ENCODE measurements around the gene USP48. TPM values are rescaled to one million over a fixed set of nuclear protein-coding genes. Genes with fewer than 3 reads are reported as not detected.

The USP48 gene
- total and polyA plus RNA-seq, 12 donors, result 35.9 to 156 (median 86.4) TPM

DNA sequence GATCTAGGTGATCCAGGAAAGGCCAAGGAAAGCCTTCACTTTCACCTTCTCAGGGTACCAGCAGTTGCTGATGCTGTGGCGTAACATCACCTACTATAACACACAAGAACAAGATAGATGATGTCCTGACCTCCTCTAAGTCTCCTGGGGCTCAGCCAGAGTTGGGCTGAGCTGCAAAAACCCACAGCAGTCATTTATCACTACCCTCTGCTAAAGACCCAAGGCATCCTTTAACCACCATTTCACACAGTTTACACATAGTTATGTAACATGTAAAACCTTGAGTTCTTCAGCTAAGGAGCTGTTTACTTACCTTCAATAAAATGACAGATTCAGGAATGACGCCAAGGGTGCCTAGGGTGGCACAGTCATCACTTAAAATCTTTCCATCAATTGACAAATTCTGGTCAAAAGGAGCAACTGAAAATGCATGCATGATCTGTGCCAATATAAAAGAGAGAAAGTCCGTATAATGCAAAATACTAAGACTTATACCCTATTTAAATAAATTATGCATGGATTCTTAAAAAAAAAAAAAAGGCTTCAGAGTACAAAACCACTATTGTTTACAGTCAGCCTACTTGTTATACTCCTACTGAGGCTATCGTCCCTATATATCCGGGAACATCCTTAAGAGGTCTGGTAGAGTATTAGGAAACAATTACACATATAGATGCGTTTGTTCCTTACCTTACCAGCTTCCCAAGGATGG is 93.1 kb downstream of the USP48 start:
- intact Hi-C loops (cut with DNase I), result no loop called here
- 81 to 88% (median 85%) methylated on average over 6 of the region's 6 CpGs for WGBS, 4 donors

DNA sequence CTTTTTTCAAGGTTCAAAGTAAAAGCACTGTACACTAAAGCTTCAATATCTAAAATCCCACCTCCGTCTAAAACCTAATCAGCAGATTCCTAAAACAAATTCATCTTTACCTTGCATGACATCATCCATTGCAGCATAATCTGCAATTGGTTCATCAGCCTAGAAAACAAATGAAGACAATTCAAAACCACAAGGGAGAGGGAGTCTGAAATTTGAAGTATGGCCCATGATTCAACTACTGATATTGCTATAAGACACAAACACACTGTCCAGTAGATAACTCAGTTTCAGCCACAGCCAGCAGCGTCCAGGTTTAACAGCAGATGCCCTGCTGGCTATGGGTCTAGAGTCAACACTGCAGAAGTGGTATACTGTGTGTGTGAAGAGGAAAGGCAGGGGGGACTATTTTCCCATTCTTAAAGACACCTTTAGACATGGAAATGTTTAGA is 95.8 kb downstream of the USP48 start:
- WGBS, 4 donors, result 91 to 98% (median 95%) methylated on average over 2 of the region's 2 CpGs
- Histone ChIP-seq H3K9me3 (replicated peaks in 1 of 3) (no peaks in the 10 kb centered on the region), H3K27me3 (no peaks in the 10 kb centered on the region), H3K4me3 (no peak overlapping the region), H3K4me1 (replicated peaks in 1 of 2) (no peaks in the 10 kb centered on the region), H3K36me3 (replicated peaks in 1 of 2) (peaks cover 0 to 60% of the 10 kb centered on the region in 2 donors), H3K27ac (no peak overlapping the region)
- intact Hi-C loops (cut with DNase I), result no loop called here
- no peak for DNase-seq
- no peak for TF ChIP-seq POLR2A (IDR thresholded peaks at IDR 0.05)
- TF ChIP-seq, protein P1, sequence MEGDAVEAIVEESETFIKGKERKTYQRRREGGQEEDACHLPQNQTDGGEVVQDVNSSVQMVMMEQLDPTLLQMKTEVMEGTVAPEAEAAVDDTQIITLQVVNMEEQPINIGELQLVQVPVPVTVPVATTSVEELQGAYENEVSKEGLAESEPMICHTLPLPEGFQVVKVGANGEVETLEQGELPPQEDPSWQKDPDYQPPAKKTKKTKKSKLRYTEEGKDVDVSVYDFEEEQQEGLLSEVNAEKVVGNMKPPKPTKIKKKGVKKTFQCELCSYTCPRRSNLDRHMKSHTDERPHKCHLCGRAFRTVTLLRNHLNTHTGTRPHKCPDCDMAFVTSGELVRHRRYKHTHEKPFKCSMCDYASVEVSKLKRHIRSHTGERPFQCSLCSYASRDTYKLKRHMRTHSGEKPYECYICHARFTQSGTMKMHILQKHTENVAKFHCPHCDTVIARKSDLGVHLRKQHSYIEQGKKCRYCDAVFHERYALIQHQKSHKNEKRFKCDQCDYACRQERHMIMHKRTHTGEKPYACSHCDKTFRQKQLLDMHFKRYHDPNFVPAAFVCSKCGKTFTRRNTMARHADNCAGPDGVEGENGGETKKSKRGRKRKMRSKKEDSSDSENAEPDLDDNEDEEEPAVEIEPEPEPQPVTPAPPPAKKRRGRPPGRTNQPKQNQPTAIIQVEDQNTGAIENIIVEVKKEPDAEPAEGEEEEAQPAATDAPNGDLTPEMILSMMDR (IDR thresholded peaks at IDR 0.05), result no peak

More for the DNA sequence above, 93.1 kb downstream of the USP48 start:
- Histone ChIP-seq H3K27me3 (no peaks in the 10 kb centered on the region), H3K9me3 (replicated peaks in 1 of 3) (no peaks in the 10 kb centered on the region), H3K36me3 (replicated peaks in 1 of 2) (peaks cover 0 to 79% of the 10 kb centered on the region in 2 donors), H3K4me1 (replicated peaks in 1 of 2) (no peaks in the 10 kb centered on the region), H3K4me3 (no peak overlapping the region), H3K27ac (no peak overlapping the region)
- TF ChIP-seq, protein P1 (IDR thresholded peaks at IDR 0.05), result no peak
- no peak for TF ChIP-seq POLR2A (IDR thresholded peaks at IDR 0.05)
- no peak for DNase-seq

DNA sequence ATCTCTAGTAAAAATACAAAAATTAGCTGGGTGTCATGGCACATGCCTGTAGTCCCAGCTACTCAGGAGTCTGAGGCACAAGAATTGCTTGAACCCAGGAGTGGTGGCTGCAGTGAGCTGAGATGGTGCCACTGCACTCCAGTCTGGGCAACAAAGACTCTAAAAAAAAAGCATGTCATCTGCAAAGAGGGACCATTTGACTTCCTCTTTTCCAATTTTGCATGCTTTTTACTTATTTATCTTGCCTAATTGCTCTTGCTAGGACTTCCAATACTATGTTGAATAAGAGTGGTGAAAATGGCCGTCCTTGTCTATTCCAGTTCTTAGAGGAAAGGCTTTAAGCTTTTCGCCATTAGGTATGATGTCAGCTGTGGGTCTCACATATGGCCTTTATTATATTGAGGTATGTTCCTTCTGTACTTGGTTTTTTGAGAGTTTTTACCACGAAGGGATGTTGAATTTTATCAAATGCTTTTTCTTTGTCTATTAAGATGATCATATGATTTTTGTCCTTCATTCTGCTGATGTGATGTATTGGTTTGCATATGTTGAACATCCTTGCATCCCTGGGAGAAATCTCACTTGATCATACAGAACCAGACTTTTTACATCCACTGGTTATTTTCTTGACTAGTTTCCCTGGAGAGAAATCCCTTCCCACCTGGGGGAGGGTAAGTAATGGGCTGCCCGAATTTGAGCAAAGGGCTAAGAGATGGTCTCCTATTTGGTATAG is 96.8 kb downstream of the USP48 start:
- intact Hi-C loops (cut with DNase I), result no loop called here
- Histone ChIP-seq H3K27me3 (no peaks in the 10 kb centered on the region), H3K27ac (no peak overlapping the region), H3K36me3 (replicated peaks in 1 of 2) (peaks cover 0 to 56% of the 10 kb centered on the region in 2 donors), H3K4me1 (replicated peaks in 1 of 2) (peaks cover 0 to 7% of the 10 kb centered on the region in 2 donors), H3K4me3 (no peak overlapping the region), H3K9me3 (replicated peaks in 1 of 3) (no peaks in the 10 kb centered on the region)
- no peak for TF ChIP-seq POLR2A (IDR thresholded peaks at IDR 0.05)
- TF ChIP-seq, protein P1 (IDR thresholded peaks at IDR 0.05), result no peak
- DNase-seq, result no peak
- 95 to 98% (median 95%) methylated on average over 4 of the region's 4 CpGs for WGBS, 4 donors

DNA sequence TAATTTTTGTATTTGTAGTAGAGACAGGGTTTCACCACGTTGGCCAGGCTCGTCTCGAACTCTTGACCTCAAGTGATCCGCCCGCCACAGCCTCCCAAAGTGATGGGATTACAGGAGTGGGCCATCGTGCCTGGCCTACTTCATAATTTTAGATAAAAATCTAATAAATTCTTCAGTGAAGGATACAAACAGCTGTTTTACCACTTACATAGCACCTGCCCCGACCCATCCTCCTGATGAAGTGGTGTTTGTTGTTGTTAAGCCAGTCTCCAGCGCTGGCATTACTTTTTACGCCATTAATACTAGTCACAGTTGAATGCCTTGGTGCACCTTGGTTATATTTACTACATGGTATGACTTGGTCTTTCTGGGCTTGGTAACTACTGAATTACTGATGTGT is 101.5 kb downstream of the USP48 start:
- Histone ChIP-seq H3K36me3 (replicated peaks in 1 of 2) (peaks cover 0 to 43% of the 10 kb centered on the region in 2 donors), H3K27me3 (no peaks in the 10 kb centered on the region)
- WGBS, 4 donors, result 84 to 86% (median 84%) methylated on average over 8 to 9 of the region's 9 CpGs

More for the DNA sequence above, 101.5 kb downstream of the USP48 start:
- peak overlapping the region in 3 of 5 donors; percentile 39 to 64 (median 58) for H3K27ac ChIP-seq
- H3K4me1 ChIP-seq (replicated peaks in 1 of 2), result peaks cover 0 to 14% of the 10 kb centered on the region in 2 donors
- TF ChIP-seq, protein P1 (IDR thresholded peaks at IDR 0.05), result no peak
- TF ChIP-seq POLR2A (IDR thresholded peaks at IDR 0.05), result no peak
- intact Hi-C loops (cut with DNase I), result no loop called here
- DNase-seq, result no peak
- no peak overlapping the region for H3K4me3 ChIP-seq
- H3K9me3 ChIP-seq (replicated peaks in 1 of 3), result no peaks in the 10 kb centered on the region

All from adrenal gland (tissue), 12 donors.